Loucy (cell line): ENCODE measurements around the gene MAP3K15.

ENCODE experiments used
- H2AFZ ChIP-seq: fragments of 200-600 bp; sonication (generic); 2 replicates; pipeline ENCODE4 v1.6.0; 2016; ENCODE audit warnings: antibody characterized with exemption, mild to moderate bottlenecking, low read length, moderate library complexity
- H3F3A ChIP-seq: fragments of 200-600 bp; 2 replicates; pipeline ENCODE4 v1.6.0; 2016; ENCODE audit warnings: antibody characterized with exemption, low read depth, mild to moderate bottlenecking
- H3K27me3 ChIP-seq: fragments of 200-600 bp; sonication (generic); 2 replicates; pipeline ENCODE4 v1.6.1; 2014; ENCODE audit warnings: low read length, mild to moderate bottlenecking; ENCODE audit not compliant: insufficient read depth, poor library complexity, severe bottlenecking
- H3K36me3 ChIP-seq: fragments of 200-600 bp; sonication (generic); 2 replicates; pipeline ENCODE4 v1.6.1; 2016; ENCODE audit warnings: low read length; ENCODE audit not compliant: insufficient read depth
- H3K4me1 ChIP-seq: fragments of 200-600 bp; sonication (generic); 2 replicates; pipeline ENCODE4 v1.5.1; 2014; ENCODE audit warnings: low read length, mild to moderate bottlenecking; ENCODE audit not compliant: insufficient read depth, poor library complexity, severe bottlenecking
- H3K4me2 ChIP-seq: fragments of 200-600 bp; sonication (generic); 2 replicates; pipeline ENCODE4 v1.6.0; 2014; ENCODE audit warnings: antibody characterized with exemption, low read length, low read depth, mild to moderate bottlenecking; ENCODE audit not compliant: poor library complexity, severe bottlenecking
- H3K4me3 ChIP-seq: fragments of 200-600 bp; sonication (generic); 2 replicates; pipeline ENCODE4 v1.5.1; 2014; ENCODE audit warnings: low read length, mild to moderate bottlenecking, mixed read lengths; ENCODE audit not compliant: poor library complexity, severe bottlenecking
- H3K79me2 ChIP-seq: fragments of 200-600 bp; sonication (generic); 2 replicates; pipeline ENCODE4 v1.6.1; 2014; ENCODE audit warnings: low read length; ENCODE audit not compliant: insufficient read depth
- H3K9ac ChIP-seq: fragments of 200-600 bp; sonication (generic); 2 replicates; pipeline ENCODE4 v1.6.0; 2014; ENCODE audit warnings: mild to moderate bottlenecking, low read depth, low read length, moderate library complexity; ENCODE audit not compliant: poor library complexity, severe bottlenecking
- H3K9me2 ChIP-seq: fragments of 200-600 bp; sonication (generic); replicated peaks from 2 replicates; pipeline ENCODE4 v1.6.1; 2016; ENCODE audit warnings: low read depth, low read length, mixed read lengths
- H3K9me3 ChIP-seq: fragments of 200-600 bp; sonication (generic); 2 replicates; pipeline ENCODE4 v1.6.1; 2014; ENCODE audit warnings: mild to moderate bottlenecking, antibody characterized with exemption, low read length, low read depth; ENCODE audit not compliant: insufficient read depth
- H4K20me1 ChIP-seq: fragments of 200-600 bp; sonication (generic); 2 replicates; pipeline ENCODE4 v1.6.0; 2014; ENCODE audit warnings: antibody characterized with exemption, low read length, mild to moderate bottlenecking; ENCODE audit not compliant: insufficient read depth, poor library complexity, severe bottlenecking
- EZH2phosphoT487 ChIP-seq: fragments of 200-600 bp; IDR thresholded peaks from 2 replicates; pipeline ENCODE4 v1.6.1; 2018; ENCODE audit warnings: antibody characterized with exemption, mild to moderate bottlenecking, moderate library complexity, borderline replicate concordance
- TF ChIP-seq, protein P1 (sequence below): fragments of 200-600 bp; sonication (generic); conservative IDR thresholded peaks from 2 replicates; pipeline ENCODE4 v1.5.1; 2014; ENCODE audit warnings: mild to moderate bottlenecking, antibody characterized with exemption, low read length

Gene MAP3K15, protein sequence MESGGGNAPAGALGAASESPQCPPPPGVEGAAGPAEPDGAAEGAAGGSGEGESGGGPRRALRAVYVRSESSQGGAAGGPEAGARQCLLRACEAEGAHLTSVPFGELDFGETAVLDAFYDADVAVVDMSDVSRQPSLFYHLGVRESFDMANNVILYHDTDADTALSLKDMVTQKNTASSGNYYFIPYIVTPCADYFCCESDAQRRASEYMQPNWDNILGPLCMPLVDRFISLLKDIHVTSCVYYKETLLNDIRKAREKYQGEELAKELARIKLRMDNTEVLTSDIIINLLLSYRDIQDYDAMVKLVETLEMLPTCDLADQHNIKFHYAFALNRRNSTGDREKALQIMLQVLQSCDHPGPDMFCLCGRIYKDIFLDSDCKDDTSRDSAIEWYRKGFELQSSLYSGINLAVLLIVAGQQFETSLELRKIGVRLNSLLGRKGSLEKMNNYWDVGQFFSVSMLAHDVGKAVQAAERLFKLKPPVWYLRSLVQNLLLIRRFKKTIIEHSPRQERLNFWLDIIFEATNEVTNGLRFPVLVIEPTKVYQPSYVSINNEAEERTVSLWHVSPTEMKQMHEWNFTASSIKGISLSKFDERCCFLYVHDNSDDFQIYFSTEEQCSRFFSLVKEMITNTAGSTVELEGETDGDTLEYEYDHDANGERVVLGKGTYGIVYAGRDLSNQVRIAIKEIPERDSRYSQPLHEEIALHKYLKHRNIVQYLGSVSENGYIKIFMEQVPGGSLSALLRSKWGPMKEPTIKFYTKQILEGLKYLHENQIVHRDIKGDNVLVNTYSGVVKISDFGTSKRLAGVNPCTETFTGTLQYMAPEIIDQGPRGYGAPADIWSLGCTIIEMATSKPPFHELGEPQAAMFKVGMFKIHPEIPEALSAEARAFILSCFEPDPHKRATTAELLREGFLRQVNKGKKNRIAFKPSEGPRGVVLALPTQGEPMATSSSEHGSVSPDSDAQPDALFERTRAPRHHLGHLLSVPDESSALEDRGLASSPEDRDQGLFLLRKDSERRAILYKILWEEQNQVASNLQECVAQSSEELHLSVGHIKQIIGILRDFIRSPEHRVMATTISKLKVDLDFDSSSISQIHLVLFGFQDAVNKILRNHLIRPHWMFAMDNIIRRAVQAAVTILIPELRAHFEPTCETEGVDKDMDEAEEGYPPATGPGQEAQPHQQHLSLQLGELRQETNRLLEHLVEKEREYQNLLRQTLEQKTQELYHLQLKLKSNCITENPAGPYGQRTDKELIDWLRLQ (N-terminal part only)

DNA sequence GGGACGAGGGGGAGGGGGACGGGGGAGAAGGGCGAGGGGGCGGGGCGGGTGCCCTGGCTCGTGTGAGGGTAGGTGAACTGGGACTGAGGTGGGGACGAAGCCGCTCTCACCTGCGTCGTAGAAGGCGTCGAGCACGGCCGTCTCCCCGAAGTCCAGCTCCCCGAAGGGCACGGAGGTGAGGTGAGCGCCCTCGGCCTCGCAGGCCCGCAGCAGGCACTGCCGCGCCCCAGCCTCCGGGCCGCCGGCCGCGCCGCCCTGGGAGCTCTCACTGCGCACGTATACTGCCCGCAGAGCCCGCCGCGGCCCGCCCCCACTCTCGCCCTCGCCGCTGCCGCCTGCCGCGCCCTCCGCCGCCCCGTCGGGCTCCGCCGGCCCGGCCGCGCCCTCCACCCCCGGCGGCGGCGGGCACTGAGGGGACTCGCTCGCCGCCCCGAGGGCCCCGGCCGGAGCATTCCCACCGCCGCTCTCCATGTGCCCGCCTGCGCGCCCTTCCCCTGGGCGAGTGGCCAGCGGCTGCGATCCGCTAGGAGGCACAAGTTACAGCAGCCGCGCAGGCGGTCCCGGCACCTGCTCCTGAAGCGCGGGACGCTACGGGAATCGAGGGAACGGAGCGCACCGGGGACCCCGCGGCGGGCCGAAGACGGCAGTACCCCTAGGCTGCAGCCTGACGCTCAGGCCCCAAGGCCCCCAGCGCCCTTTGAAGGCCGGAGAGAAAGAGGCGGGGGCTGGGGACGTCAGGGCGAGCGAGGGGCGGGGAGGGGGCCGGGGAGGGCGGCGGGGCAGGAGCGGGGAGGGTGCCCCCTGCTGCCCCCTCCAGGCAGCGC, at the start of gene MAP3K15:
Gene MAP3K15 (minus strand): TSS at position 718 of the 824 bp plus-strand sequence. CDS start 247 bp downstream, at position 471.
- TF ChIP-seq EZH2phosphoT487 = no peak
- TF ChIP-seq, protein P1, sequence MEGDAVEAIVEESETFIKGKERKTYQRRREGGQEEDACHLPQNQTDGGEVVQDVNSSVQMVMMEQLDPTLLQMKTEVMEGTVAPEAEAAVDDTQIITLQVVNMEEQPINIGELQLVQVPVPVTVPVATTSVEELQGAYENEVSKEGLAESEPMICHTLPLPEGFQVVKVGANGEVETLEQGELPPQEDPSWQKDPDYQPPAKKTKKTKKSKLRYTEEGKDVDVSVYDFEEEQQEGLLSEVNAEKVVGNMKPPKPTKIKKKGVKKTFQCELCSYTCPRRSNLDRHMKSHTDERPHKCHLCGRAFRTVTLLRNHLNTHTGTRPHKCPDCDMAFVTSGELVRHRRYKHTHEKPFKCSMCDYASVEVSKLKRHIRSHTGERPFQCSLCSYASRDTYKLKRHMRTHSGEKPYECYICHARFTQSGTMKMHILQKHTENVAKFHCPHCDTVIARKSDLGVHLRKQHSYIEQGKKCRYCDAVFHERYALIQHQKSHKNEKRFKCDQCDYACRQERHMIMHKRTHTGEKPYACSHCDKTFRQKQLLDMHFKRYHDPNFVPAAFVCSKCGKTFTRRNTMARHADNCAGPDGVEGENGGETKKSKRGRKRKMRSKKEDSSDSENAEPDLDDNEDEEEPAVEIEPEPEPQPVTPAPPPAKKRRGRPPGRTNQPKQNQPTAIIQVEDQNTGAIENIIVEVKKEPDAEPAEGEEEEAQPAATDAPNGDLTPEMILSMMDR = no peak
- Histone ChIP-seq H3K36me3 (no peaks in the 10 kb centered on the region), H3K4me3 (no peak within 1 kb of the TSS), H2AFZ (no peak within 1 kb of the TSS), H3K4me2 (no peak within 1 kb of the TSS), H3K79me2 (no peaks in the 10 kb centered on the region), H3K9me3 (no peaks in the 10 kb centered on the region), H3K4me1 (no peaks in the 10 kb centered on the region), H4K20me1 (no peaks in the 10 kb centered on the region), H3F3A (no peaks in the 10 kb centered on the region), H3K9me2 (no peaks in the 10 kb centered on the region), H3K27me3 (no peaks in the 10 kb centered on the region), H3K9ac (no peak within 1 kb of the TSS)

DNA sequence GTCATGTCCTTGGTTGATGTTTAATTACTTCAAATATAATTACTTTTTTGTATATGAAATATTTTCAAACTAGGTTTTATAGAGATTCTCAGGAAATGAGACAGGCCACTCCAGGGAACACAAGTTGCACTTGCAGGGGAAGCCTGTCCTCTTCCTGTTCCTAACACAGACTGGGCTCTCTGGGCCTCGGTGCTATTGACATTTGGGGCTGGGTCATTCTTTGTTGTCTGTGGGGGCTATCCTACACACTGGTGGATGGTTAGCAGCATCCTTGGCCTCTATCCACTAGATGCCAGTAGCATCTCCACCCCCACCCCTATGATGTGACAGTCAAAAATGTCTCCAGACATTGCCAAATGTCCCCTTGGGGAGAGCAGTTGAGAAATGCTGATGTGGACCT, 49.3 kb upstream of the MAP3K15 start:
- H3K9me3 ChIP-seq = no peaks in the 10 kb centered on the region

More for the DNA sequence above, 49.3 kb upstream of the MAP3K15 start:
- Histone ChIP-seq H3F3A (no peaks in the 10 kb centered on the region), H3K9me2 (no peaks in the 10 kb centered on the region), H3K4me1 (peaks cover 22% of the 10 kb centered on the region), H3K27me3 (no peaks in the 10 kb centered on the region), H3K4me2 (no peak overlapping the region), H3K36me3 (peaks cover 6% of the 10 kb centered on the region; the same call in 1 of the 2 replicates), H3K9ac (no peak overlapping the region), H4K20me1 (no peaks in the 10 kb centered on the region), H2AFZ (no peak overlapping the region), H3K4me3 (no peak overlapping the region), H3K79me2 (no peaks in the 10 kb centered on the region)
- no peak for TF ChIP-seq EZH2phosphoT487
- TF ChIP-seq, protein P1 = no peak
